Diencephalon (tissue), 1 donor: ENCODE measurements around the gene DNAL4. TPM values are rescaled to one million over a fixed set of nuclear protein-coding genes. Genes with fewer than 3 reads are reported as not detected.

Experiments
- small RNA-seq: library from RNA; depleted of rRNA; stranded (forward); fragments of <200 nt; gene quantifications from one replicate; pipeline ENCODE3, GENCODE V24; 2014
- total RNA-seq: library from RNA; depleted of rRNA; stranded (reverse); fragments of >200 nt; gene quantifications from one replicate; pipeline ENCODE4 v1.2.3, GENCODE V29; 2014

DNAL4 gene
- total RNA-seq, result 16.1 TPM

DNA sequence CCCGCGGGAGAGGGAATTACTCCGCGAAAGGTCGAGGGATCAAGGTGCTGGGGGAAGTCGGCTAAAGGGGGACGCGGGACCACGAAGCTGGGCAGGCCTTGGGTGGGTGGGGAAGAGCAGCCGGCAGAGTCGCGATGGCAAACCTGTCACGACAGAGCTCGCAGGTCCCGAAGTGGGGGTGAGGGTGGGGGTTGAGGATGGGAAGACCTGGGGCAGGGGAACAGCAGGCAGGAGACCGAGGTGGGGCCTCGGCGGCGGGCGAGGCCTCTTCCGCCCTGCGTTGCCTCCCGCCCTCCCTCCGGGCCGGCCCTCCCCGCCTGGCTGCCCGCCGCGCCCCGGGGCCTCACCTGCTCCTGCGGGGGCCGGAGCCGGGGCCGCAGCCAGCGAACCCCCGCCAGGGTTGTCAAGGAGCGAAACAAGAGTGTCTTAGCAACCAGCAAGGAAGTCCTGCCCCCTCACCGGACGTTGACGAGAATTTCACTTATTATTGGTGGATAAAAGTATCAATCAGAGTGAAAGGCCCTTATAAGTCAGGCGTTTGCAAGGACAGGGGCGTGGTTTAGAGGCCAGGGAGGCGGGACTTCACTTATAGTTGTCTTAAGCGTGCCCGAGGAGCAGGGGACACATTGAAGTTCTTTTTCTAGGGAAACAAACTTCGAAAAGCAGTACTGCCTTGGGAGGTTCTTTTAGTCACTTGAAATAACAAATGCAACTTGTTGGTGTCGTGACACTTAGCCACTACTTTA, at the start of gene DNAL4:
Gene DNAL4 (minus strand): TSS at position 423 of the 746 bp plus-strand sequence. CDS start 11,412 bp downstream, outside the sequence.

DNA sequence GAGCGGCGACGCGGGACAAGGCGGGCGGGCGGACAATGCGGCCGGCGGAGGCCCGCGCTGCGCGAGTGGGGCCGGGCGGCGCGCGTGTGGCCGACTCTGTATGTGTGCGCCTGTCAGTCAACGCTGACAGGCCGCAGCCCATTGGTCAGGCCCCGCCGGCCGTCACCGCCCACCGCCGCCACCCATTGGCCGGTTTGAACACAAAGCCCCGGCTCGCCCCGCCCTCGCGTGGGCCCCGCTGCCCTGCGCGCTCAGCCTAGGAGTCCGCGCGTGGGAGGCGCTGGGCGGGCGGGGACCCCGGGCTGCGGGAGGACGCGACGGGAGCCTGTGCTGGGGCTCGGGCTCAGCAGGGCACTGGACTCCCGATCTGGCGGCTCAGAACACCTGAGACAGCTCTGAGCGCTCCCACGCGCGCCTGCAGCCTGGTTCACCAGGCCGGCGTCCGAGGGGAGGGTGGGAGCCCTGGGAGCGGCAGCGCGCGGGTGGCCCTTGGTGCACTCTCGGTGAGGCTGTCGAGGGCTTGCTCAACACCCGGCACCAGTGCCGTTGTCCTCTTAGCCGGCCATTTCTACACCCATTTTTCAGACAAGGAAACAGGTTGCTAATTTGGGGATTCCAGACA, 37.9 kb downstream of the DNAL4 start, which contains the start of gene SUN2:
Gene SUN2 (minus strand): TSS at position 88 of the 622 bp plus-strand sequence. CDS start 3,370 bp downstream, outside the sequence.

Small RNA genes within 50 kb of the gene (small RNA-seq; reads per million reads assigned to genes)
- not detected for gene AL021707.8

Other genes starting within 250 kb of the DNAL4 start
- 7.6 TPM for gene DMC1, start 224.0 kb downstream of the DNAL4 start, total RNA-seq
- gene FAM227A, start 137.8 kb downstream of the DNAL4 start, total RNA-seq, result 9.2 TPM
- gene CBY1, start 137.5 kb downstream of the DNAL4 start, total RNA-seq, result 23.8 TPM
- gene TOMM22, start 112.2 kb downstream of the DNAL4 start, total RNA-seq, result 44.3 TPM
- 44.8 TPM for gene JOSD1, start 93.2 kb downstream of the DNAL4 start, total RNA-seq
- 36.2 TPM for gene GTPBP1, start 88.2 kb downstream of the DNAL4 start, total RNA-seq
- gene SUN2, start 38.1 kb downstream of the DNAL4 start, total RNA-seq, result 52.6 TPM
- 64.6 TPM for gene NPTXR, start 49.9 kb upstream of the DNAL4 start, total RNA-seq
- gene CBX6, start 78.1 kb upstream of the DNAL4 start, total RNA-seq, result 65.3 TPM
- gene APOBEC3A, start 163.5 kb upstream of the DNAL4 start, total RNA-seq, result not detected
- not detected for gene APOBEC3B, start 188.2 kb upstream of the DNAL4 start, total RNA-seq
- 0.92 TPM for gene APOBEC3C, start 220.1 kb upstream of the DNAL4 start, total RNA-seq
- not detected for gene APOBEC3D, start 227.0 kb upstream of the DNAL4 start, total RNA-seq
- gene APOBEC3F, start 246.7 kb upstream of the DNAL4 start, total RNA-seq, result 1.2 TPM